C1 segment of cervical spinal cord (tissue), 14 donors: Measurements from ENCODE around the gene CARD10.
"Not testable (repeated sequence)": the region's sequence is repeated elsewhere in the genome, so short reads cannot be mapped to it uniquely, and the experiment has no call there.

Experiments used
- DNase-seq, 14 donors: peaks; one replicate each; lab custom pipeline; 2025; lab: John Stamatoyannopoulos, UW

CARD10 gene

DNA sequence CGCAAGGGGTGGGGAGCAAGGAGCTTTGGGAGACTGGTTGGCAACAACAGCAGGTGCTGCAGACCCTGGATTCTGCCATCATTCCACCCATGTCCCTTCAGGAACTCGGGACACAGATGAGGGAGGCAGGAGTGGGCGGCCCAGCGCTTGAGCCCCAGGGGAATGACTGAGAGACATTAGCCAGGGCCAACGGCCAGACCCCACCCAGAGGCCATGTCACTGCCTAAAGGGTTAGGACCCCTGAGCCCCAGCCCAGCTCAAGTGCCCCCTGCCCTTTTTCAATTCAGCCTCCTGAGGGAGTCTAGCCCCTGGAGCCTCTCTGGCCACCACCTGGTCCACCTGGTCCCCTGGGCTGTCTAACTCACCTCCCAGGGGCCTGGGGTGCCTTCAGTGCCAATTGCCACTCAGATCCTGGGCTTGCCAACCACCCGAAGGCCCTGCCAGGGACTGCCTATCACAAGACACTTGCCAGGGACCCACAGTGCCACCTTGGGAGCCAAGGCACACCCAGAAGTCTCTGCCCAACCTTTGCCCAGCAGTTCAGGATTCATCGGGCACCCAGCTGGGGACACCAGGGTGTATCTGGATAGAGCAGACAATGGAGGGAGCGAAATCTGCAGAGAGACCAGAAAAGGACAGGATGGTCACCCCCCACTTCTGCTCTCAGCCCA lies 49.7 kb downstream of the CARD10 start:
- no peak for DNase-seq

DNA sequence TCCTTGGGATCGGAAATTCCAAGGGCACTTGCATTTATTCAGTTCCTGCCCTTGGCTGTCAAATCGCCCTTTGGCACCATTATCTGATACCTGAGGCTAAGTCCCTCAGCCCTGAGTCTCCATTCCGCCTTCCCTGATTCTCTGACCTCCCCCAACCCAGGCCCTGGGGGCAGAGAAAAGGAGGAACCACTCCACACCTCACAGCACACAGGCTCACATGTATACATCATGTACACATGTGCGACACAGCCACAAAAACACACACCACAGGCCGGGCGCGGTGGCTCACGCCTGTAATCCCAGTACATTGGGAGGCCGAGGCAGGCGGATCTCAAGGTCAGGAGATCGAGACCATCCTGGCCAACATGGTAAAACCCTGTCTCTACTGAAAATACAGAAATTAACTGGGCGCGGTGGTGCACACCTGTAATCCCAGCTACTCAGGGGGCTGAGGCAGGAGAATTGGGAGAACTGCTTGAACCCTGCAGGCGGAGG lies 51.0 kb downstream of the CARD10 start:
- not testable (repeated sequence) for DNase-seq

DNA sequence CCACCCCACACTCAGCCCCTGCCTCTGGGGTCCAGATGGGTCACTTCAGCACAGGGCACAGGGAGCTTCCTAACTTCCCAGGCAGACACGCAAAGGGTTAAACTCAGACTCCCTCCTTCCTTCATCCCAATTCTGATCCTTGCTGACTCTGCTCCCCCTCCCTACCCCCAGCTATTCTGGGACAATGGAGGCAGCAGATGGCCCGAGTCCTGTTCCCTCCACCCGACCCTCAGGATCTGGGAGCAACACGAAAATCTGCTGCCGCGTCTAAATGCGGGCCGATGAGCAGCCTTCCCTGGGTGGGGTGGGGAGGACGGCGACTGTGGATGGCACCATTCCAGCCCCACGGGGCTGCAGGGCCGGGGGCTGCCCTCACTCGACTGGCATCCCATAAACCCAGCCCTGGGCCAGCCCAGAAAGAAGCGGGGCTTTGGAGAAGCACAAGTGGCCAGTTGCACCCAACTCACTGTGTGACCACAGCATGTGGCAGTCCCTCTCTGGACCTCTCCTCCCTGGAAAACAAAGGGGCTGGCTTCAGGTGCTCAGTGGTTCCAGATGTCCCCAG lies 51.7 kb downstream of the CARD10 start:
- no peak for DNase-seq

GRCh38 chr22:37464181-37464580 lies 55.0 kb downstream of the CARD10 start:
- DNase-seq, result no peak

GRCh38 chr22:37462983-37463382 lies 56.2 kb downstream of the CARD10 start:
- DNase-seq, result no peak

- DNase-seq, result no peak
These were observed 56.8 kb downstream of the CARD10 start for GRCh38 chr22:37462436-37462835.

DNA sequence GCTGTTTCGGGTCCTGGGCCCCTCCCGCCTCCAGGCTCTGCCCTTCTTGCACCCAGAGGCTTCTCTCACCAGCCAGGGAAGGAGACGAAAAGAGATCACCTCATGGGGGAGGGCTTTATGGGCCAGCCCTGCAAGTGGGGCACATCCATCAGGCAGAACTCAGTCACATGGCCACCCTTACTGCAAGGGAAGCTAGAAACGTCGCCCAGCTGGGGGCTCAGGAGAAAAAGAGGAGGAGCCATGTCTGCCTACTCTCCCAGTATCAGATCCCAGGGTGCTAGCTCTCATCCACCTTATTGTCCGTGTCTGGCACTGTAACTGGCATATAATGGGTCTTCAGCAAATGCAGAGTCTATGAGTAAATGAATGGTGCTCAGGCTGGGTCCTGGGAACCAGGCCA lies 57.3 kb downstream of the CARD10 start:
- DNase-seq, result no peak

- no peak for DNase-seq
These were observed 58.5 kb downstream of the CARD10 start for GRCh38 chr22:37460684-37461083.

- DNase-seq, result no peak
These were observed 60.0 kb downstream of the CARD10 start for GRCh38 chr22:37459206-37459605.

DNA sequence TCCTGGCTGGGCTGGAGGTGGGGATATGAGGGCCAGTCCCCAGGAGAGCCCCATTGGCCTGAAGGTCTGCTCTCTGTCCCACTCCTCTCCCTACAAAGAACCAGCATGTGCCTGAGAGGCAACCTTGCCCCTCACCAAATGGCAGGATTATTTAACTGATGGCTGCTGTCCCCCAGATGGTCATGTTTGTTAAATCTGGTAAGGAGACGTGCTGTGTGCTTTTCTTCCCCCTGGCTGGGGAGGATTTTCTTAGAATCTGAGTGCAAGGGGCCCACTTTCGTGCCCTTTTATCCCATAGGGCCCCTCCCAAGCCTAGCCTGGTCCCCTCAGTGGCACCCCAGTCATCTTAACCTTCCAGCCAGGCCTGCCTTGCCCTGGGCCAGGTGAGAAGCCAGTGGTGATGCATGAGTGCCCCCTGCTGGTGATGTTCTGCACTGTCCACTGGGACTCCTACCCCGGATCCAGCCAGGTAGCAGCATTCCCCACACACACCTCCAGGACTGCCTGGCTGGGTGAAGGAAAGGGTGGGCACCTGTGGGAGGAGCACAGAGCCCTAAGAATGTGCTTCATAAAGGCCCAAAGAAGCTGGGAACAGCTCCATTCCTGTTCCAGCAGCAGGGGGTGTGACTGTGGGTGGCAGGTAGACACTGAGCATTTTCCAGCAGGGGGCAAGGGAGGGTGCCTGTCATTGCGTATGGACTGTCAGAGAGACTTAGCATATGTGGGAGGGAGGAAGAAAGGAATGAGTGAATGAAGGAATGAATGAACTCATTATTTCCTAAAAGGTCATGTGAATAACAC lies 61.9 kb downstream of the CARD10 start:
- peak in 7 of 14 donors; percentile 1 to 47 (median 27) for DNase-seq

DNA sequence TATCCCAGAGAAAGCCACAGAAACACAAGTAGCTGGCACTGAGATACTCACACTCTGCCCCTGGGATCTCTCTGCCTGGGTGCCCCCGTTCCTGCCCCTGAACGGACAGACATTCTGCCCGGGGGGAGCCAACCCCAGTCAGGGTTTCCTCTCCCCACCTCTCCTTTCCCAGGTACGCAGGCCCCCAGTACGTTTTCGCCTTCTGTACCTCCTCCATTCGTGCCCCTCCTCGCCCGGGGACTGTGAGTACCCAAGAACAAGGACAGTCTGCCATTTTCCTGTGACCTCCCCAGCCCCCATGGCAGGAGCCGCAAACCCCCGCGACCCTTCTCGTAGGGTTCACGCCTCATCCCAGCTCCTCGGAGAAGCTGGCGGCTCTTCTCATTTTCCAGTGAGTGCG lies 62.9 kb downstream of the CARD10 start:
- DNase-seq, result no peak

DNA sequence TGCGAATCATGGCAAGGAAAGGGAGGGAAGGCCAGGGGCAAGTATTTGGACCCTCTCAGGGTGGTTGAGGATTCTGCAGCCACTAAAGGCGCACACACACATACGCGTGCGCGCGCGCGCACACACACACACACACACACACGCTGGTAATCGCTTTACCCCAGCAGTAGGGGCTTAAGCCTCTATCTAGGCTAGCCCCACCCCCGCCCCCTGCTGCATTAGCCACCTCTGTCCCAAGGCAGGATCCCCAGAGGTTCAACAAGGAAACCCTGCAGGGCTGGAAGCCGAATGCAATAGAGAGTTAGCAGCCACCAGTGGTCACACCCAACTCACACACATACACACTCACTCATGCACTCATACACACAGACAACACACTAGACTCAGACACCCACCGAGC lies 63.3 kb downstream of the CARD10 start:
- DNase-seq, result no peak

GRCh38 chr22:37454857-37455686 lies 64.1 kb downstream of the CARD10 start:
- DNase-seq, result no peak

- no peak for DNase-seq
These were observed 65.5 kb downstream of the CARD10 start for GRCh38 chr22:37453696-37454095.

GRCh38 chr22:37451218-37451617 lies 68.0 kb downstream of the CARD10 start:
- DNase-seq, result no peak

- DNase-seq, result no peak
These were observed 69.7 kb downstream of the CARD10 start for GRCh38 chr22:37449331-37450001.

DNA sequence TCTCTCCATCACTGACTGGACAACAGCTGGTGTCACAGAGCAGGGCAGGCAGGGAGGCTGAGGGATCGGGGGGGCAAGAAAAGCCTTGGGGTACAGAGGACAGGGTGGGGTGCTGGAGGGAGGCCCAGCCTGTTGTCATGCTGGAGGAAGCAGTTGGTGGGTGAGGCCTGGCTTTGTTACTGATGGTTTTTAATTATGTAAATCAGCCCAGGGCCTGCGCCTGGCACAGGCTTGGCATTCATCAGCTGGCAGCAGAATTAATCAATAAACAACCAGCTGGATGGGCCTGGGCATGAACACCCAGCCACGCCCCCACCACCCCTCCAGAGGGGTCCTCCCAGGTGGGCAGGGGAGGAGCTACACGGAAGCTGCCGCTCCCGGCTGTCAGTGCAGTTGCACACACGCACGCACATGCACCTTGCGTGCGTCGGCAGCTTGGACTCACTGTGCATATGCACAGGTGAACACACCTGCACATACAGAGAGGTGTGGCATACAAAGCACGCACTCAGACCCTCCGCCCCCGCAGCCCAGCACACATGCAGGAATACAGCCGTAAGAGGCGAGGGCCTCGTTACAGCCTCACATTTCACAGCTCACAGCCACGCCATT lies 70.6 kb downstream of the CARD10 start:
- DNase-seq, result peak in 1 of 14 donors; percentile 9

DNA sequence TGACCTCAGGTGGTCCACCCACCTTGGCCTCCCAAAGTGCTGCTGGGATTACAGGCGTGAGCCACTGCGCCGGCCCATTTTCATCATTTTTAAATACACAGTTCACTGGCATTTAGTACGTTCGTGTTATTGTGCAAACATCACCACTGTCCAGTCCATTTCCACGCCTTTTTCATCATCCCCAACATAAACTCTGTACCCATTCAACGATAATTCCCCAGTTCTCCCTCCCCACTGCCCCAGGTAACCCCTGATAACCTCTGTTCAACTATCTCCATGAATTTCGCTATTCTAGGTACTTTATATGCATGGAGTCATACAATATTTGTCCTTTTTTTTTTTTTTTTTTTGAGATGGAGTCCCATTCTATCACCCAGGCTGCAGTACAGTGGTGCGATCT lies 73.7 kb downstream of the CARD10 start:
- DNase-seq, result no peak

- DNase-seq, result no peak
These were observed 75.2 kb downstream of the CARD10 start for GRCh38 chr22:37443977-37444376.

DNA sequence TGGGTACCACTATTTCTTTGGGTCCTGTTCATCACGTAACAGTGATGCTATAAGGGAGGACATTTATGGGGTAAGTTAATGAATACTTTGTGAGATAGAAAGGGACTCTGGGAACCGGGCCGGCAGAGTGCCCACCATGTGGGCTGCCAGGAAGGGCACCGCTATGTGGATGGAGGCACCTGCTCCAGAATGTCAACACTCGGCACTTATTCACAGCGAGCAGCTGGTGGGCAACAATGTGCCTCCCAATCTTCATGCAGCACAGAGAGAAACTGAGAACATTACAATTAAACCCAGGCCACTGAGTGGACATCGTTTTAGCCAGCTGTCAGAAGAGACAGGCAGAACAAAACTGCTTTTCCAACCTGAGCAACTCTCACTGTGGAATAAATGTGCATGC lies 76.1 kb downstream of the CARD10 start:
- no peak for DNase-seq

- DNase-seq, result no peak
These were observed 76.7 kb downstream of the CARD10 start for GRCh38 chr22:37442537-37442936.
